GM20000 (cell line): Measurements from ENCODE around the gene DGCR8.
A peak's percentile ranks its signal among the peaks of the same experiment; 100 is the strongest.

ENCODE experiments used
- DNase-seq: peaks from one replicate; pipeline ENCODE4 v3.0.0; 2012; ENCODE audit warnings: low spot score
- TF ChIP-seq, protein P1 (sequence below): IDR thresholded peaks from 2 replicates; pipeline ENCODE4 v1.5.1; 2012; ENCODE audit warnings: mild to moderate bottlenecking, control low read depth; ENCODE audit errors: extremely low read depth, missing control alignments

DGCR8 gene

DNA sequence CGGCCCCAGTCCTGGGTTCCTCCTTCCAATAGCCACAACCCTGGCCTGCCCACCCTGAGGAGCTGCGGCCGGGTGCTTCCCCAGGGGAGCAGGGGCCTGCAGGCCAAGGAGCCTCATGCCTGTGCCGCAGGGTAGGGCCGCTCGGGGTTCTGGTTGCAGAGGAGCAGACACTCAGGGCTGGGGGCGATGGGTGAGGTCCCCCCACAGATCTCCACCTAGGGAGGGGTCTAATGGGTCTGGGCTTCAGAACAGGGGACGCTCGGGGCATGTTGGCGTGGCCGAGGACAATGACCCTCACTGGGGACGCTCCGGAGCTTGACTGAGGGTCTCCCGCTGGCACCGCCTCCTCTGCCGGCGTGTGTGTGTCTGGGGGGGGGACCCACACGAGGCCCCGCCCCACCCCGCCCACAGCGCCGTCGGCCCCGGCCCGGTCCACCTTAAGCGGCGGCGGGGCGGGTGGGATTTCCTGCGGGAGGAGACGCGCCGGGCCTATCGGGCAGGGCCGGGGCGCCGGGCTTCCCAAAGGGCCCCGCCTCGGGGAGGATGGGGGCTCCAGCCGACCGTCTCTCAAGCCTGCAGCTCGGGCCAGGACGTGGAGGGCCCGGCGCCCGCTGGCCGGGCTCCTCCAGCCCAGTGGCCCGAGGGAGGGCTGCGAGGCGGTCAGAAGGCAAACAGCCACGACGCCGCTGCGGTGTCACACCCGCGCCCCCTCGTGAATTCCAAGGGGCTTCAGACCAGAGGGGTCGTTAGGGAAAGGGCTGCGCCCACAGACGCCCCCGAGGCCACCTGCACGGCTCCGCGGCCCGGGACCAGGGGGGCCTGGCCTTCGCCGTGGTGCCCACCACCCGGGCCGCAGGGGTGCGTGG lies 50.9 kb downstream of the DGCR8 start:
- DNase-seq, result peak; percentile 94
- TF ChIP-seq, protein P1, sequence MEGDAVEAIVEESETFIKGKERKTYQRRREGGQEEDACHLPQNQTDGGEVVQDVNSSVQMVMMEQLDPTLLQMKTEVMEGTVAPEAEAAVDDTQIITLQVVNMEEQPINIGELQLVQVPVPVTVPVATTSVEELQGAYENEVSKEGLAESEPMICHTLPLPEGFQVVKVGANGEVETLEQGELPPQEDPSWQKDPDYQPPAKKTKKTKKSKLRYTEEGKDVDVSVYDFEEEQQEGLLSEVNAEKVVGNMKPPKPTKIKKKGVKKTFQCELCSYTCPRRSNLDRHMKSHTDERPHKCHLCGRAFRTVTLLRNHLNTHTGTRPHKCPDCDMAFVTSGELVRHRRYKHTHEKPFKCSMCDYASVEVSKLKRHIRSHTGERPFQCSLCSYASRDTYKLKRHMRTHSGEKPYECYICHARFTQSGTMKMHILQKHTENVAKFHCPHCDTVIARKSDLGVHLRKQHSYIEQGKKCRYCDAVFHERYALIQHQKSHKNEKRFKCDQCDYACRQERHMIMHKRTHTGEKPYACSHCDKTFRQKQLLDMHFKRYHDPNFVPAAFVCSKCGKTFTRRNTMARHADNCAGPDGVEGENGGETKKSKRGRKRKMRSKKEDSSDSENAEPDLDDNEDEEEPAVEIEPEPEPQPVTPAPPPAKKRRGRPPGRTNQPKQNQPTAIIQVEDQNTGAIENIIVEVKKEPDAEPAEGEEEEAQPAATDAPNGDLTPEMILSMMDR, result no peak

DNA sequence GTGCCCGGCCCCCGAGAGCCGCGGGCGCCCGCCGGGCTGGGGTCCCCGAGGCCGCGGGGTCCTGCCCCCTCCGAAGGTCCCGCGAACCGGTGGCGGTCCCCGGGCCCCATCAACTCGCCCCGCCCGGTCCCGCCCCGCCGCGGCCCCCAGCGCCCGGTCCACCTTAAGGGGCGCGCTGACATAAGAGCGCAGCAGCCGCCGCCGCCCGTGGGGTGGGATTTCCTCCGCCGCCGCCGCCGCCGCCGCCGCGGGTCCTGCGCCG lies 51.5 kb downstream of the DGCR8 start, which contains the start of gene ZDHHC8:
TSS of gene ZDHHC8 (plus strand) at position 208 of the 262 bp plus-strand sequence. CDS start 144 bp downstream, outside the sequence.
- DNase-seq, result peak; percentile 91
- TF ChIP-seq, protein P1, result no peak

DNA sequence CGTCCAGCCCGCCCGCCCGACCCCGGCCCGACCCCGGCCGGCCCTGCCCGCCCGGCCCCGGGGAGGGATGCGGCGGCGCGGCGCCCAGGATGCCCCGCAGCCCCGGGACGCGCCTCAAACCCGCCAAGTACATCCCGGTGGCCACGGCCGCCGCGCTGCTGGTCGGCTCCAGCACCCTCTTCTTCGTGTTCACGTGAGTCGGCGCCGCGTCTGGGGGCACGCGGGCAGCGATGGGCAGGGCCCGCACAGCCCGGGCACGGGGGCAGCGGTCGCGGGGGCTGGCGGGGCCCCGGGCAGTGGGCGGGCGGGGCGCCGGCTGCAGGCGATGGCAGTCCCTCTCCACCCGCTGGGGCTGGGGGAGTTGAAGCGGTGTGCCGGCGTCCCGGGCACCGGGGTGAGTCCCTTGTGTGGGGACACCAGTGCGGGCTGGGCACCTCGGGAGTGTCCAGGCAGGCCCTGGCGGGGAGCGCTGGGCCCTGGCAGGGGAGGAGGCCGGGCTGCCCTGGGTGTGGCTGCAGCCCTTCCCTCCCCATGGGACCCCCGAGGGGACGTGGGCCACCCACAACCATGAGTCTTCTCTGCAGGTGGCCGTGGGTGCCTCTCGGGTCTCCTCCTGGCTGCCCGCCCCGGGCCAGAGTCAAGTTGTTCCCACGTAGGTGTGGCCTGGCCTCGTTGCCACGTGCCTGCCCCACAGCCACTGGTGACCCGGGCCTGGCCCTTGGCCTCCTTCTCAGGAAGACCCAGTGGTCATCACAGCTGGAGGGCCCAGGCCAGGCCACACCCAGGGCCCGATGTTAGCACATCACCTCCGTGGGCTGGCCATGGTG lies 52.0 kb downstream of the DGCR8 start:
- DNase-seq, result no peak
- TF ChIP-seq, protein P1, result no peak

DNA sequence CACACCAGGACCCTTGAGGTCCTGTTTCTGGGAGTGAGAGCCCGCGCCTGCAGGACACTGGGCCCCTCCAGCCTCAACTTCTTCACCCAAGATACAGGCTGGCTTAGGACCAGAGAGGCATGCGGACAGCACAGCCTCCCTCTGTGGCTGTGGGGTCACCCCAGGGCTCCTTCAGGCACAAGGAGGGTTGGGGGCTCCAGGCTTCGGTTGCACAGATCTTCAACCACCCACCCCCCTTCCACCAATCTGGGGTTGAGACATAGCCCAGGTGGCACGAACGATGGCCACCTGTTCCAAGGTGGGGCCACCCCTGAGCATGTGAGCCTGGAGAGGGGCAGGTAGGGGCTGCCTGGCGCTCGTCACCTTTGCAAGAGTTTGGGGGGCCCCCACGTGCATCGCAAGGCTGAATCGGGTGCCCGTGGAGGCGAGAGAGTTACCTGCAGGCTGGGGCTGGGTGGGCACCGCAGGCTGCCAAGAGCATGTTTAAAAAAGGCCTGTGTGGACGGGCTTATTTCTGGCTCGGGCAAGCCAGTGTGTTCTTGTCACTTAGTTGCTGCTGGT lies 52.7 kb downstream of the DGCR8 start:
- TF ChIP-seq, protein P1, result no peak
- DNase-seq, result no peak

DNA sequence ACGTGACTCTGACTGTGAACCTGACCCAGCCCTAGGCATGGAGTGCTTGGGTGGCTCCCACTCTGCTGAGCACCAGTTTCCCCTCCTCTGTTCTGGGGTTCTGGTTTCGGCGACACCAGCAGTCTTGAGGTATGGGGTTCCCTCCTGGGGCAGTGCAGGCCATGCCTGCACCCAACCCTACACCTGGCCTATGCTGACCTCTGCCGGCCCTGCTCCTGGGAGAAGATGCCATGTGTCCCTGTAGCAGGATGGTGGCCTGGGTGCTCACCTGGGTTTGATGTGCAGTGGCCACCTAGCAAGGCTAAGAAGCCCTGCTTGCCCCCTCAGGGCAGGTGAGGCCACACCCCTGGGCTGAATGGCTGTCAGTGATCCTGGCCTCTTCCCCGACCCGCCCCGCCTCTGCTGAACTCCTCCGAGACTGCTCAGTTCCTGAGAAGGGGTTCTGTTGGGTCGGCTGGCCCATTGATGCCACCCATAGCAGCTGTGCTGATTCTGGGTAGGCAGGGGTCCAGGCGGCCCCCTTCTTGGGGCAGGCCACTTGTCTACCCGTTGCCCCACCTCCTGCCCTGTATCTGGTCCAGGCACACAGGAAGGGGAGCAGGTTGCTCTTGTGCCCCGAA lies 54.0 kb downstream of the DGCR8 start:
- DNase-seq, result no peak
- TF ChIP-seq, protein P1, result no peak

DNA sequence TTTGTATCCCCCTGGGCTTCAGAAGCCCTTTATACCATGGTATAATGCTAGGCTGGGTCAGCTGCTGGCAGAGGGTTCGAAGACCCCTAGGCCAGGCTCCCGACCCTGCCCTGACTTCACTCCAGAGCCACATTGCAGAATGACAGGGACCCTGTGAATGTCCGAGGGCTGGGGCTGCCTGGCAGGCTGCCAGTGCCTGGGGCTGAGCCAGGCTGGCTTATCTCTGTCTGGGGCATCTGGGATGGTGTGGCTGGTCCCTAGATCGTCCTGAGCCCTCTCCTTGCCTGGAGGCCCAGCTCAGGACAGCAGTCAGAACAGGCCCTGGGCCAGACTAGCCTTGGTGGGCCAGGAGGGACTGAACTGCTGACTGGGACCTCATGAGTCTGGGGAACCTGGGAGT lies 55.2 kb downstream of the DGCR8 start:
- DNase-seq, result no peak
- TF ChIP-seq, protein P1, result no peak
